Measurements from ENCODE around the gene KCNAB2.
"Not testable (repeated sequence)": the region's sequence is repeated elsewhere in the genome, so short reads cannot be mapped to it uniquely, and the experiment has no call there.

The KCNAB2 gene

DNA sequence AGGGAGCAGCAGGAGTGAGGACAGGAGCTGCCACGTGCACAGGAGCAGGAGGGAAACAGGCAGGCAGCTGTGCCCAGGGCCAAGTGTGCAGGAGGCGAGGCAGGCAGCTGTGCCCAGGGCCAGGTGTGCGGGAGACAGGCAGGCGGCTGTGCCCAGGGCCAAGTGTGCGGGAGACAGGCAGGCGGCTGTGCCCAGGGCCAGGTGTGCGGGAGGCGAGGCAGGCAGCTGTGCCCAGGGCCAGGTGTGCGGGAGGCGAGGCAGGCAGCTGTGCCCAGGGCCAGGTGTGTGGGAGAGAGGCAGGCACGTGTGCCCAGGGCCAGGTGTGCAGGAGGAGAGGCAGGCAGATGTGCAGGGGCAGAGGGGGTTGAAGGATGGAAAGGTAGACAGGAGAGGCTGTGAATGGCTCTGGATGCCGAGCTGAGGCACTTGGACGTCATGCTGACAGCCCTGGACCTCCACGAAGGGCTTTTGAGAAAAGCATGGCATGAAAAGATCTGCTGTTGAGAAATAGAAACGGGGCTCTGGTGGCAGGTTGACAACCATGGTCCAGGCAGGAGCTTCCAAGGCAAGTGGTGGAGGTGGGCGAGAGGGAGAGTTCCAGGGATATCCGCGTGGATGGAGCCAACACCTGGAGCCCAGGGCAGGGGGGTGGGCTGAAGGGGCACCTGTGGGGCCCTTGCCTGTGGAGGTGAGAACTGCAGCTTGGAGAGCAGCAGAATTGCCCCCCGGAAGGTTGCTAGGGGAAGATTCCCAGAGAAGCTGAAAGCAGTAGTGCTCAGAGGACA lies 34.3 kb upstream of the KCNAB2 start:
- FAIRE-seq (no peak), DNase-seq (ENCODE audit: insufficient read length) (no peak)
- TF ChIP-seq POLR2AphosphoS5 (IDR thresholded peaks at IDR 0.05; ENCODE audit: low read depth, low read length) (no peak), TAF1 (IDR thresholded peaks at IDR 0.05; ENCODE audit: borderline replicate concordance, low read depth, low read length) (no peak), POLR2A (IDR thresholded peaks at IDR 0.05; ENCODE audit: low read depth, low read length) (no peak)

DNA sequence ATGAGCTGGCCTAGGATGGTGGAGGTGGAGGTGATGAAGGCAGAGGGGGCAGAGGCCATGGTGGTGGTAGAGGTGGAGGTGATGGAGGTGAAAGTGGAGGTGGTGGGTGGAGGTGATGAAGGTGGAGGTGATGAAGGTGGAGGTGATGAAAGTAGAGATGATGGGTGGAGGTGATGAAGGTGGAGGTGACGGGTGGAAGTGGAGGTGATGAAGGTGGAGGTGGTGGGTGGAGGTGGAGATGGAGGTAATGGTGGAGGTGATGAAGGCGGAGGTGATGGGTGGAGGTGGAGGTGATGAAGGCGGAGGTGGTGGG lies 33.8 kb upstream of the KCNAB2 start:
- TF ChIP-seq POLR2AphosphoS5 (IDR thresholded peaks at IDR 0.05; ENCODE audit: low read depth, low read length) (no peak), TAF1 (IDR thresholded peaks at IDR 0.05; ENCODE audit: borderline replicate concordance, low read depth, low read length) (no peak), POLR2A (IDR thresholded peaks at IDR 0.05; ENCODE audit: low read depth, low read length) (no peak)
- DNase-seq (ENCODE audit: insufficient read length): no peak
- FAIRE-seq: no peak

DNA sequence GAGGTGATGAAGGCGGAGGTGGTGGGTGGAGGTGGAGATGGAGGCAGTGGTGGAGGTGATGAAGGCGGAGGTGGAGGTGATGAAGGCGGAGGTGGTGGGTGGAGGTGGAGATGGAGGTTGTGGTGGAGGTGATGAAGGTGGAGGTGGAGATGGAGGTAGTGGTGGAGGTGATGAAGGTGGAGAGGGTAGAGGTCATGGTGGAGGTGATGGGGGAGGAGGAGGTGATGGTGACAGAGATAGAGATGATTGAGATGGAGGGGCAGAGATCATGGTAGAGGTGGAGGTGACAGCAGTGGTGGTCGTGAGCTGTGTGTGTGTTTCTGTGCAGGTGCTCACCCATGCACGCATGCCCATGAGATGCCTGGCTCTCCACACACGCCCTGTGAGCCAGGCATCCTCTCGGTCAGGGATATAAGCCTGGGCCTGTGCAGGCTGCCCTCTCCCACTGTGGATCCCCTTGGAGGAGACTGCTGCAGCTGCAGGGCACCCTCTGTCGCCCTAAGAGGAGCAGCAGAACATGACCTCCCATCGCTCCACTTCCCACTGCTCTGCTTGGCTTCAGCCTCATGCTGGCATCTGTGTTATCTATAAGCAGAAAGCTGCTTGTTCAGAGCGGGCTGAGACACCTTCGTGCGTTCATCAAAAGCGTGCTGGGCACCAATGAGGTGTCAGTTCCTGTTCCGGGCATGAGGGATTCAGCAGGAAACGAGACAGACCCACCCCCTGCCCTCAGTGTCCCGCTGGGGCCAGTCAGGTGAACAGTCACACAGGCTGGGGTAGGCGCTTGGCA lies 33.0 kb upstream of the KCNAB2 start:
- DNase-seq (ENCODE audit: insufficient read length) (no peak), FAIRE-seq (no peak)
- no peak for TF ChIP-seq POLR2A (IDR thresholded peaks at IDR 0.05; ENCODE audit: low read depth, low read length)
- TF ChIP-seq POLR2AphosphoS5 (IDR thresholded peaks at IDR 0.05; ENCODE audit: low read depth, low read length): no peak
- no peak for TF ChIP-seq TAF1 (IDR thresholded peaks at IDR 0.05; ENCODE audit: borderline replicate concordance, low read depth, low read length)

DNA sequence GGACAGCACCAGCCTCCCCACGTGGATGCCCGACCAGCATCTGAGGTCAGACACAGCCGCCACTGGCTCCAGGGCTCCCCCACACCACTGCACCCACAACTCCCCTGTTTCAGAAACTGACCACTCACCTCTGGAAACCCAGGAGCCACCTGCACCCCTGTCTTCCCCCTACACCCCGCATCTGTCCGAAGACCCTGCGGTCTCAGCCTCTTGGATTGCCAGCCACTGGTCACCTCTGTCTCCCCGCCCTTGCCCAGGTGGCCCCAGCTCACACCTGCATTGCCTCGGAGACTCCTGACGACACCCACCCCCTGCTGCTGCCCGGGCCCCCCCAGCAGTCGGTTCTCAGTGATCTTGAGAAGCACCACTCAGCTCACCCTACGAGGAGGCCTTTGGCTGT lies 32.2 kb upstream of the KCNAB2 start:
- no peak for TF ChIP-seq POLR2A (IDR thresholded peaks at IDR 0.05; ENCODE audit: low read depth, low read length)
- TF ChIP-seq TAF1 (IDR thresholded peaks at IDR 0.05; ENCODE audit: borderline replicate concordance, low read depth, low read length): no peak
- no peak for TF ChIP-seq POLR2AphosphoS5 (IDR thresholded peaks at IDR 0.05; ENCODE audit: low read depth, low read length)
- FAIRE-seq (no peak), DNase-seq (ENCODE audit: insufficient read length) (no peak)

DNA sequence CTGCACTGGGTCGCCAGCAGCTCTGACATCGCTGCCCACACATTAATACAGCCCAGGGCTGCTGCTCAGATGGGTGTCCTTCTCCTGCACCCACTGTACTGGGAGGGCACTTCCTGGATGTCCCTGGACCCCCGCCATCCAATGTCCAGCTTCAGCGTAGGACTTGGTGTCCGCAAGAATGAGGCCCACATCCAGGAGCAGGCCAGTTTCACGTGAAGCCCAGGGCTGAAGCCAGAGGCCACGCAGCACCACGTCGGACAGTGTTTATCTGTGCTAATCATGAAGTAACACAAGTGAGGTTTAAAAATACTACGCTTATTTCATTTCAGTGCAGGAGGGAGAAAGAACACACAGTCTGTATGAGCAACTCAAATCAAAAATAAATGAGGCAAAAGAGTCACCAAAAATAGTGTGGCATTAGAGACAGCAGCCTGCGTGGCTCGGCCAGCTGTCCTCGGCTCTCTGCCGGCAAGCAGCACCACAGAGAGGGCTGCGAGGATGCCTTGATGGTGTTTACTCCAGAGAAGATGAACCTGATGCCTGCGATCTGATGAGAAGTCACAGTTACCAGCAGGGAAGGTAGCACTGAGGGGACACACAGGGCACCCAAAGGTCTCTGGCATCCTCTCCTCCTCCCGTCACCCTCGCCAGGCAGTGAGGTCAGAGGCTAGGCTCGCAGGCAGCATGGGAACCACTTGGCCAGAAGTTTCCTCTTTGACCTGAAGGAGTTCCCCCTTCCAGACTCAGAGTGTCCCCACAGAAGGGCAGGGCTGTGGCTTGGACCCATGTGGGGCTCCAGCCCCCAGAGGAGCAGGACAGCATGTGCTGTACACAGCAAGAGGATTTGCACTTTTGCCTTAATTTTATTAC lies 31.3 kb upstream of the KCNAB2 start:
- TF ChIP-seq POLR2AphosphoS5 (IDR thresholded peaks at IDR 0.05; ENCODE audit: low read depth, low read length) (no peak), TAF1 (IDR thresholded peaks at IDR 0.05; ENCODE audit: borderline replicate concordance, low read depth, low read length) (no peak), POLR2A (IDR thresholded peaks at IDR 0.05; ENCODE audit: low read depth, low read length) (no peak)
- FAIRE-seq: no peak
- DNase-seq (ENCODE audit: insufficient read length): no peak

DNA sequence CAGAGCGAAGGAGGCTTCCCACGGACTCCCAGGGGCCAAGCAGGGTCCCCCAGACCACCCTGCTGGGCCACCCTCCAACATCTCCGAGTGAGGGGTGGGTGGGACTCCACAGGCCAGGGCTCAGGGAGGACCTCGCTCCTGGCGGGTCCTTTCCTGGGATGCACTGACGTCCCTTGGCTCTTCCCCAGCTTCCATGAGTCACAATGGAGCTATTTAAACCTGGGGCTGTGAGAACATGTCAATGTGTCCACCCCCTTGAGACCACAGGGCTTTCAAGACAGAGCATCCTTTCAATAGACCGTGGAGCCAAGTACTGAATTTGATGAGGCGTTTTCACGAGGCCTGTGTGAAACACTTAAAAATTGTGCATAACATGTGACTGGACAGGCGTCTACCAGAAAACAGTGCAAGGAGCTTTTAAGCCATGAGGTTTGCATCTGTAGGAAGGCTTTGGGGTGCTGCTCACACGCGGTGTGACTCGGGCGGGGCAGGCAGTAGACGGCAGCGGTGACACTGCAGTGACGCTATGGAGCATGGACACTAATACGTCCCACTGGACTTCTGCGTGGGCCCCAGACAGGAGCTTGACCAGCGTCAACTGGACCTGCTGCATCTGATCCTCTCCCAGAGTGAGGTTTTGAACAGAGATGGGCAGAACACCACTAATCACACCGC lies 29.4 kb upstream of the KCNAB2 start:
- DNase-seq (ENCODE audit: insufficient read length) (no peak), FAIRE-seq (no peak)
- TF ChIP-seq POLR2AphosphoS5 (IDR thresholded peaks at IDR 0.05; ENCODE audit: low read depth, low read length) (no peak), TAF1 (IDR thresholded peaks at IDR 0.05; ENCODE audit: borderline replicate concordance, low read depth, low read length) (no peak), POLR2A (IDR thresholded peaks at IDR 0.05; ENCODE audit: low read depth, low read length) (no peak)

DNA sequence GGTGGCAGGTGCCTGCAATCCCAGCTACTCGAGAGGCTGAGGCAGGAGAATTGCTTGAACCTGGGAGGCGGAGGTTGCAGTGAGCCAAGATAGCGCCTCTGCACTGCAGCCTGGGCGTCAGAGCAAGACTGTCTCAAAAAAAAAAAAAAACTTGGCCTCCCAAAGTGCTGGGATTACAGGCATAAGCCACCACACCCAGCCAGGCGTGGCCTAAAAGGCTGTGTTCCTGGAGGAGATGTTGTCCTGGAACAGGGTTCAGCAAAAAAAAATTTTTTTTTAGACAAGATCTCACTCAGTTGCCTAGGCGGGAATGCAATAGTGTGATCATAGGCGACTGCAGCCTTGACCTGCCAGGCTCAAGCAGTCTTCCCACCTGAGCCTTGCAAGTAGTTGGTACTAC lies 28.0 kb upstream of the KCNAB2 start:
- FAIRE-seq; DNase-seq (ENCODE audit: insufficient read length): not testable (repeated sequence)

DNA sequence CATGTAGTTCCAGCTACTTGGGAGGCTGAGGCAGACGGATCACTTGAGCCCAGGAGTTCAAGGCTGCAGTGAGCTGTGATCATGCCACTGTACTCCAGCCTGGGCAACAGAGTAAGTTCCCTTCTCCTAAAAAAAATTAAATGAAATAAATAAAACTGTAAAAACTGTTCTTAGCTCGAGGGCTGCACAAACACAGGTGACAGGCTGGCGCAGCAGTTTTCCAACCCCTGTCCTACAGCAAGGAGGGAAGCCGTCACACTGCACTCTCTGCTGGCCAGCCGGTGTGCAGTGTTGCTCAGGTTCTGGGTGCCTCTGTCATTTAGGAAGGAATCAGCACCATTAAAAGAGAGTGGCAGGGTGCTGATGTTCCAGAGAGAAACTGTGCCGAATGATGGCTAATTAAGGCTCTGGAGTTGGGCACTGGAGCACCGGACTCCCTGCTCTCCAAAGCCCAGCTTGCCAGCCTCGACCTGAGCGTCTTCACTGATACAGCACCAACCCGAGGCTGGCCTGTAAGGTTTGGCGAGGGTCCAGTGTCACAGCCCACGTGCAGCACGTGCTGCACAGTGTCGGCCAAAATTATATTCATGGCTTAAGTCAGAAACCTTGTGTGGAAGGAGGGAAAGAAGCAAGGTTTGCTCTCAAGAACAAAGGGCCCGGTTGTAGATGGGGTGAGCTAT lies 26.4 kb upstream of the KCNAB2 start:
- no peak for DNase-seq (ENCODE audit: insufficient read length)
- FAIRE-seq: no peak
- TF ChIP-seq POLR2AphosphoS5 (IDR thresholded peaks at IDR 0.05; ENCODE audit: low read depth, low read length): no peak
- no peak for TF ChIP-seq POLR2A (IDR thresholded peaks at IDR 0.05; ENCODE audit: low read depth, low read length)
- no peak for TF ChIP-seq TAF1 (IDR thresholded peaks at IDR 0.05; ENCODE audit: borderline replicate concordance, low read depth, low read length)

DNA sequence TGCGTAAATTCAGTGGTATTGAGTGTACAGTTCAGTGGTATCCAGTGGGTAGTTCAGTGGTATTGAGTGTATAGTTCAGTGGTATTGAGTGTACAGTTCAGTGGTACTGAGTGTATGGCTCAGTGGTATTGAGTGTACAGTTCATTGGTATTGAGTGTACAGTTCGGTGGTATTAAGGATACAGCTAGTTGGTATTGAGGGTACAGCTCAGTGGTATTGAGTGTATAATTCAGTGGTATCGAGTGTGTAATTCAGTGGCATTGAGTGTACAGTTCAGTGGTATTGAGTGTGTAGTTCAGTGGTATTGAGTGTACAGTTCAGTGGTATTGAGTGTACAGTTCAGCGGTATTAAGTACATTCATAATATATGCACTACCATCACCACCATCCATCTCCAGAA lies 23.5 kb upstream of the KCNAB2 start:
- DNase-seq (ENCODE audit: insufficient read length) (no peak), FAIRE-seq (no peak)
- TF ChIP-seq POLR2AphosphoS5 (IDR thresholded peaks at IDR 0.05; ENCODE audit: low read depth, low read length) (no peak), POLR2A (IDR thresholded peaks at IDR 0.05; ENCODE audit: low read depth, low read length) (no peak), TAF1 (IDR thresholded peaks at IDR 0.05; ENCODE audit: borderline replicate concordance, low read depth, low read length) (no peak)

DNA sequence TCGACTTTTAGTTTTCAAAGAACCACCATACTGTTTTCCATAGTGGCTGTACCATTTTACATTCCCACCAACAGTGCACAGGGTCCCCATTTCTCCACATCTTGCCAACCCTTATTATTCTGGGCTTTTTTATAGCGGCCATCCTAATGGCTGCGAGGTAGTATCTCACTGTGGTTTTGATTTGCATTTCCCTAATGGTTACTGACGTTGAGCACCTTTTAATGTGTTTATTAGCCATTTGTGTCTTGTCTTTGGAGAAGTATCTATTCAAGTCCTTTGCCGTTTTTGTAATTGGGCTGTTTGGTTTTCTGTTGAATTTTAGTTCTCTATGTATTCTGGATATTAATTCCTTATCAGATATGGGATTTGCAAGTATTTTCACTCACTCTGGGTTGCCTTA lies 22.3 kb upstream of the KCNAB2 start:
- TF ChIP-seq POLR2AphosphoS5 (IDR thresholded peaks at IDR 0.05; ENCODE audit: low read depth, low read length) (no peak), POLR2A (IDR thresholded peaks at IDR 0.05; ENCODE audit: low read depth, low read length) (no peak), TAF1 (IDR thresholded peaks at IDR 0.05; ENCODE audit: borderline replicate concordance, low read depth, low read length) (no peak)
- DNase-seq (ENCODE audit: insufficient read length) (no peak), FAIRE-seq (no peak)

DNA sequence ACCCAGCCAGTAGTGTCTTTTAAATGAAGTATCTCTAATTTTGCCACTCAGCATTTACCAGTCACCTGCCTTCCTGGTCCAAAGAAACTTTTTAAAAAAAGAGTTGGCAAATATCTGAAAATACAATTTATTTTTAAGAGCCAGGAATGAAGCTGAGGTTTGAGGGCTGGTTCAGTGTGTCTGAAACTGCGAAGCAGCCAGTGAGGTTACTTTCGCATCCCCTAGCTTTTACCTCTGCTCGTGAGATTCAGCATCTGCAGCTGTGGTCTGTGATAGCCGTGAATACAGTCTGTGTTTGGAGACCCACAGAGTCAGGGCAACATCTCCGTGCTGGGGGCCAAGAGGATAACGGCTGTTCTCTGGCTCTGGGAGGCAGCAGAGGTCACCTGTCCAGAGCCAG lies 21.3 kb upstream of the KCNAB2 start:
- DNase-seq (ENCODE audit: insufficient read length) (no peak), FAIRE-seq (peak; percentile 67)
- TF ChIP-seq TAF1 (IDR thresholded peaks at IDR 0.05; ENCODE audit: borderline replicate concordance, low read depth, low read length) (no peak), POLR2AphosphoS5 (IDR thresholded peaks at IDR 0.05; ENCODE audit: low read depth, low read length) (no peak), POLR2A (IDR thresholded peaks at IDR 0.05; ENCODE audit: low read depth, low read length) (no peak)

All from GM12892 (cell line).